ENCODE results near the gene ANKS1A.

ANKS1A gene

GRCh38 chr6:35037664-35038038, 148.6 kb downstream of the ANKS1A start:
- H3K27ac Mint-ChIP-seq = no peak overlapping the region
- no peak overlapping the region for H3K4me3 Mint-ChIP-seq
- no peaks in the 10 kb centered on the region for H3K36me3 Mint-ChIP-seq (ENCODE audit: low read depth)
- H3K4me1 Mint-ChIP-seq (ENCODE audit: low read depth) = no peaks in the 10 kb centered on the region
- no peak for DNase-seq (ENCODE audit: low spot score)
- H3K9me3 Mint-ChIP-seq = no peaks in the 10 kb centered on the region
- H3K27me3 Mint-ChIP-seq (ENCODE audit: low read depth) = no peaks in the 10 kb centered on the region

DNA sequence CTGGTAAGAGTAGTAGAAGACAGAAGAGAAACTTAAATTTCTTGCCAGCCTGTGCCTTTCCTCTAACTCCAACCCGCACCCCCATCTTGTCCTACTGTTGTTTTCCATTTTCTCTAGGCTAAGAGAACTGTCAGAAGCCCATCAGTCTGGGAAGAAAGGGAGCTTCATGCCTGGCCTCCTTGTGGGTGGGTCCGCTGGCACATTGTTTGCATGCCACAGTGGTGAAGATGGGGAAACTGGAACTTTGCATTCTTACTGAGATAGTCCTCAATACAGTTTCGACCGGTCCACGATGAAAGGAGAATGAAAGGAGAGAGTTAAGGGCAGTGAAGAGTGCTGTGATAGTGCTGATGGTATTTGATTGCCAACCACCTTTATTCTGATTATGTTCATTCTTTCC, 149.0 kb downstream of the ANKS1A start:
- no peaks in the 10 kb centered on the region for H3K36me3 Mint-ChIP-seq (ENCODE audit: low read depth)
- DNase-seq (ENCODE audit: low spot score) = no peak
- no peaks in the 10 kb centered on the region for H3K27me3 Mint-ChIP-seq (ENCODE audit: low read depth)
- no peak overlapping the region for H3K27ac Mint-ChIP-seq
- no peaks in the 10 kb centered on the region for H3K9me3 Mint-ChIP-seq
- no peak overlapping the region for H3K4me3 Mint-ChIP-seq
- H3K4me1 Mint-ChIP-seq (ENCODE audit: low read depth) = no peaks in the 10 kb centered on the region

DNA sequence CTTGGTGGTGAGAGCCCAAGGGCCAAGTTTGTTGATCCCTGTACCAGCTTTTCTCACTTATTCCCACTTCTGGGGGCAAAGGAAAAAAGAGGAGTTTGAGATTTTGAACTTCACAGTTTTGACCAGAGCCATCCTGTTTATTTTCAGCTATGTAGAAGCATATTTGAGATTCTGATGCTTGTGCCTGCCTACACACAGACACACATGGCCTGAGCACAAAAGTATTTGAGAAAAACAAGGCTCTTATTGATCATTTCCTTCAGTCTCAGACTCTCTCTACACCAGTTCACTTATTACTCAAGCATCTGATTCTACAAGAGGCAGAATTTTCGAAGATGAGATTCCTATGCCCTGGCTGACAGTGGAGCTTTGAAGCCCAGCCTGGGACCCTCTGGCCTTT, 151.3 kb downstream of the ANKS1A start:
- H3K9me3 Mint-ChIP-seq = no peaks in the 10 kb centered on the region
- H3K4me3 Mint-ChIP-seq = no peak overlapping the region
- no peaks in the 10 kb centered on the region for H3K27me3 Mint-ChIP-seq (ENCODE audit: low read depth)
- H3K36me3 Mint-ChIP-seq (ENCODE audit: low read depth) = no peaks in the 10 kb centered on the region
- no peak overlapping the region for H3K27ac Mint-ChIP-seq
- H3K4me1 Mint-ChIP-seq (ENCODE audit: low read depth) = no peaks in the 10 kb centered on the region
- DNase-seq (ENCODE audit: low spot score) = no peak

DNA sequence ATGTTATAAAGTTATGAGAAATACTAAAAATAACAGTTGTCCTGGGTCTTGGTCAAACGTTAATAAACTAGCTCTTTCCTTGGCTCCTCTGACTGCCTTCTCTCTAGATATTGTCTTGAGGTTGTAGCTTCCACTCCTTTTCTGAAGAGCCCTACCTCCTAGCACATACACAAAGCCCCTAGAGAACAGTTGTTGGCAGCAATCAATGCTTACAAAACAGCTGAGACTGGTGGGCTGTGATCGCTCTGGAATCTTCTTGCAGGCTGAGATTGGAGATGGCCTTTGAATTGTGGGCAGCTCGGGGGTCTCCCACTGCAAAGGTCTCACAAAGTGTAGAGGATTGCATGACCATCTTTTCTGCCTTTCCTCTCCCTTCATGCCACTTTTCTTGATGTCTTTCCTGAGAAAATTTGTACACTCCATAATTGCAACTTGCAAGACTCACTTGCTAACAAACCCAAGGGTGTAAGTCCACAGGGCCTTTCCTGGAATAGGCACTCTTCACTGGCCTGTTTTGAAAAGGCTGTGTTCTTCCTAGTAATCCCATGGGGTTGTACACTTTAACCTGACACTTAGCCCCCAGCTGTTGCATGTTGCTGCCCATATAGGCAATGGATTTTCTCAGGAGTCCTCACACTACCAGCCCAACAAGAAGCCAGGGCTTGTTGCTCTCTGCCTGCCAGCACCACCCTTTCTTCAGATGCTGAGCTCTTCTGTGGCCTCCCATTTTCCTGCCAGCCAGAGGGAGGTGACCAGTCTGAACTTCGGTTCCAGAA, 152.2 kb downstream of the ANKS1A start:
- H3K4me1 Mint-ChIP-seq (ENCODE audit: low read depth) = peaks cover 2% of the 10 kb centered on the region
- no peaks in the 10 kb centered on the region for H3K36me3 Mint-ChIP-seq (ENCODE audit: low read depth)
- H3K4me3 Mint-ChIP-seq = no peak overlapping the region
- H3K27me3 Mint-ChIP-seq (ENCODE audit: low read depth) = no peaks in the 10 kb centered on the region
- no peaks in the 10 kb centered on the region for H3K9me3 Mint-ChIP-seq
- H3K27ac Mint-ChIP-seq = no peak overlapping the region
- no peak for DNase-seq (ENCODE audit: low spot score)

GRCh38 chr6:35042031-35042815, 153.2 kb downstream of the ANKS1A start:
- no peaks in the 10 kb centered on the region for H3K36me3 Mint-ChIP-seq (ENCODE audit: low read depth)
- no peak overlapping the region for H3K4me3 Mint-ChIP-seq
- H3K4me1 Mint-ChIP-seq (ENCODE audit: low read depth) = peaks cover 6% of the 10 kb centered on the region
- no peak for DNase-seq (ENCODE audit: low spot score)
- H3K27me3 Mint-ChIP-seq (ENCODE audit: low read depth) = no peaks in the 10 kb centered on the region
- H3K9me3 Mint-ChIP-seq = no peaks in the 10 kb centered on the region
- H3K27ac Mint-ChIP-seq = no peak overlapping the region

GRCh38 chr6:35043381-35044130, 154.5 kb downstream of the ANKS1A start:
- H3K27ac Mint-ChIP-seq = no peak overlapping the region

DNA sequence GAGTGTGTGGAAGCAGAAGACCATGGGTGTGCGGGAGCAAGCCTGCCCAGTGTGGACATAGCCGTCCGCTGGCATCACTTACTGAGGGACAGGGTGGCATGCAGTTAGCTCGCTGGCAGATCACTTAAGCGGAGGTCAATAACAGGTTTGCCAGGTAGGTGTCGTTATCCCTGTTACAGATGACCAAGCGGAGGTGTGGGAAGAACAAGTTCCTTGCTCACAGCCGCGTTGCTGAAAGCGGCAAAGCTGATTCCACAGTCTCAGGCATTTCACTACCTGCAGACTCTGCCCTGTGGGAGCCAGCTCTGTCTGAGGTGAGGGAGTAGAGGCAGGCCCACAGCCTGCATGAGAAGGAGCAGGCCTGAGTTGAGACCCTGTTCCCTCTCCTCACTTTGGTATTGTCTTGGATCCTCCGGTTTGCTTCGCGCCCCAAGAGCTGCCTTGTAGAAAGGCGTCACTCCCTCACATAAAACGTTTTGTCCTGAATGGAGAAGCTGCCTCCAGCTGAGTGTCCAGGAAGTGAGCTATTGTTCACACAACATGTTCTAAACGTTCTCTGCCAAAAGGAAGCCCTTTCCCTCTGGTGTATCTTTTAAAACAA, 155.2 kb downstream of the ANKS1A start:
- Mint-ChIP-seq H3K27me3 (ENCODE audit: low read depth) (no peaks in the 10 kb centered on the region), H3K36me3 (ENCODE audit: low read depth) (no peaks in the 10 kb centered on the region), H3K4me3 (no peak overlapping the region), H3K4me1 (ENCODE audit: low read depth) (peaks cover 15% of the 10 kb centered on the region), H3K9me3 (no peaks in the 10 kb centered on the region), H3K27ac (no peak overlapping the region)
- no peak for DNase-seq (ENCODE audit: low spot score)

More at GRCh38 chr6:35043381-35044130, 154.5 kb downstream of the ANKS1A start:
- Mint-ChIP-seq H3K9me3 (no peaks in the 10 kb centered on the region), H3K36me3 (ENCODE audit: low read depth) (no peaks in the 10 kb centered on the region), H3K4me1 (ENCODE audit: low read depth) (peaks cover 15% of the 10 kb centered on the region), H3K4me3 (no peak overlapping the region), H3K27me3 (ENCODE audit: low read depth) (no peaks in the 10 kb centered on the region)
- DNase-seq (ENCODE audit: low spot score) = no peak

DNA sequence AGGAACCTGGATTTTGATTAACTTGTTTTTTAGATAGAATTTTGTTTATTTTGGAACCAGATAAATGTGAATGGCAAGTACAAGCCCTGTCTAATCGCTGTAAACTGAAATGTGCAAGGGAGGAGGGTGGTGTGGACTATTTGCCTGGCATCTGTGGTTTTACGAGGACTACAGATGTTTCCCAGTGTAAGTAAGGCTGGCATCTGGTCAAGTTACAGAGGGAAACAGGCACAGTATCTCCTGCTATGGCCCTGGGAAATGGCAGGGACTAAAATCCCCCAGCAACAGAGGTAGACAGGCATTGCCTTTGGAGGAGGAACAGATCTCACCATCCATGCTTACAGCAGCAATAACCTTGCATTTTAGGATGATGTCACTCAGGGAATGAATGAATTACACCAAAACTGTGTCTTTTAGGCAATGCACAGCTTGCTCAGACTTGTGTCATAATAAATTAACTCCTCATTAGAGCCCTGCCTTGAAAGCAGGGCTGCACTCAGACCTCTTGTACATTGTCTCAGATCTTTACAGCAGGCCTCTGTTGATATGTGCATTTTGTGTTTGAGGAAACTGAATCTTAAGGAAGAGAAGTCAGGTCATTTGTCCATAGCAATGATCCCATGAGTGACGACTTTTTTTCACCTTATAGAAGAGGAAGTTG, 155.8 kb downstream of the ANKS1A start:
- Mint-ChIP-seq H3K27ac (no peak overlapping the region), H3K9me3 (no peaks in the 10 kb centered on the region), H3K4me3 (no peak overlapping the region), H3K36me3 (ENCODE audit: low read depth) (no peaks in the 10 kb centered on the region), H3K4me1 (ENCODE audit: low read depth) (peaks cover 15% of the 10 kb centered on the region), H3K27me3 (ENCODE audit: low read depth) (no peaks in the 10 kb centered on the region)
- no peak for DNase-seq (ENCODE audit: low spot score)

GRCh38 chr6:35046103-35046502, 157.0 kb downstream of the ANKS1A start:
- no peak for DNase-seq (ENCODE audit: low spot score)
- H3K4me3 Mint-ChIP-seq = no peak overlapping the region
- no peaks in the 10 kb centered on the region for H3K9me3 Mint-ChIP-seq
- no peak overlapping the region for H3K27ac Mint-ChIP-seq
- no peaks in the 10 kb centered on the region for H3K36me3 Mint-ChIP-seq (ENCODE audit: low read depth)
- no peaks in the 10 kb centered on the region for H3K27me3 Mint-ChIP-seq (ENCODE audit: low read depth)
- H3K4me1 Mint-ChIP-seq (ENCODE audit: low read depth) = peaks cover 15% of the 10 kb centered on the region

GRCh38 chr6:35046862-35047261, 157.8 kb downstream of the ANKS1A start:
- H3K36me3 Mint-ChIP-seq (ENCODE audit: low read depth) = no peaks in the 10 kb centered on the region
- H3K4me1 Mint-ChIP-seq (ENCODE audit: low read depth) = peaks cover 15% of the 10 kb centered on the region
- no peak for DNase-seq (ENCODE audit: low spot score)
- H3K27ac Mint-ChIP-seq = no peak overlapping the region
- H3K4me3 Mint-ChIP-seq = no peak overlapping the region
- H3K9me3 Mint-ChIP-seq = no peaks in the 10 kb centered on the region
- H3K27me3 Mint-ChIP-seq (ENCODE audit: low read depth) = no peaks in the 10 kb centered on the region

DNA sequence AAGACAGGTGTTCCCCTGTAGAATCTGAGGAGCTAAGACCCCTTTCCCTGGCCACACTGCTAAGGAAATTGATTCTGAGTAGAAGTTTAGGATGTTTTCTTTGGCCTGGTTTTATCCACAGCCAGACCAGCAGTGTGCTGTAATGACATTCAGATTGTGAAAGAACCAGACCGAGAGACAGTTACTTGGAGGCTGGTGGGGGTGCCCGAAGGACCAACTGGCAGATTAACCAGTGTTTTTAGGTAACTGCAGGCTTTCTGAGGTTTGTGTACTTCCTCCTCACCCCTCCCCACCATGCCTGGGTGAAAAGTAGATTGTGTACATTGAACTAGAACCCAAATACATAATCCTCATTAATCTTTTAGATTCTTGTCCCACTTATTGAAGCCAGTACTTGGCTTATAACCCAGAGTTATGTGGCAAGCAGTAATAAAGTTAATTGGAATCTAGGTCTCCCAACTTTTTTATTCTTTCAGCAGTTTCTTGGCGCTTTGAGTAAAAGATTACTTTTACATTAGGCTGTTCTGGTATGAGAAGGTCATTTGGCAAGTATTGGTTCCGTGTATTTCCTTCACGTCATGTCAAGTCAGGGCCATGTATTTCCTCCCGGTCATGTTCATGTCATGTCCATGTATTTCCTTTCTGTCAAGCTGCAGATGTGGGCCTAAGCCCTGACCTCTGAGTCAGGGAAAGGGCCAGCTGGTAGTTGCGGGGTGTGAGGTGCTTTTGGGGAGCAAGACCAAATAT, 158.4 kb downstream of the ANKS1A start:
- H3K9me3 Mint-ChIP-seq = no peaks in the 10 kb centered on the region
- no peaks in the 10 kb centered on the region for H3K27me3 Mint-ChIP-seq (ENCODE audit: low read depth)
- H3K27ac Mint-ChIP-seq = no peak overlapping the region
- H3K36me3 Mint-ChIP-seq (ENCODE audit: low read depth) = no peaks in the 10 kb centered on the region
- H3K4me1 Mint-ChIP-seq (ENCODE audit: low read depth) = peaks cover 15% of the 10 kb centered on the region
- H3K4me3 Mint-ChIP-seq = peak overlapping the region; percentile 14
- DNase-seq (ENCODE audit: low spot score) = no peak

DNA sequence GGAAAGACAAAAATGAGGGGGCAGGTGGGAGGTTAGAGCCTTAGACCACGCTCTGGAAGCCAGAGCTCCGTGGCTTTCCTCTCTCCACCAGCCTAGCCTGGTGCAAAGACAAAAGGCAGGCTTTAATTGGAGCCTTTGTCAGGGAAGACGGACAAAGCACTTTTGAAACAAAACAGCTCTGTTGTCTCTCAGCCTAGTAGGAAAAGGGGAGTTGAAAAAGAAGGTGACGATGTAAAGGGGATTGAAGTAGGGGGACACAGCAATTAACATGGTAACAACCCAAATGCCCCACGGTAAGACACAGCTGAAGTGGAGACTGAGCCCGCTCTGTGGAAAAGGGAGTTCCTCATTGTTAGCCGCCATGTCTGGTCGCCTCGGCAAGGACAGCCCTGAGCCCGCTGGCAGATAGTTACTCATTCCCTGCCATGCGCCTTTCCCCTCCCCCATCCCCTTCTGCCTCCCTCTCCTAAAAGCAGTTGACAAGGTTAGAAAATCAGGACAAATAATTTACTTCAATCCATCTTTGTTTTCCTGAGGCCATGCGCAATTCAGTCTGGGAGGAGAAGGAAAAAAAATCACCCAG, 159.1 kb downstream of the ANKS1A start:
- Mint-ChIP-seq H3K36me3 (ENCODE audit: low read depth) (no peaks in the 10 kb centered on the region), H3K4me1 (ENCODE audit: low read depth) (peaks cover 15% of the 10 kb centered on the region), H3K4me3 (peak overlapping the region; percentile 14), H3K9me3 (no peaks in the 10 kb centered on the region), H3K27me3 (ENCODE audit: low read depth) (no peaks in the 10 kb centered on the region), H3K27ac (no peak overlapping the region)
- DNase-seq (ENCODE audit: low spot score) = no peak
